HG02623 (cell line): ENCODE results near the gene FCSK.
"Not testable (repeated sequence)": the region's sequence is repeated elsewhere in the genome, so short reads cannot be mapped to it uniquely, and the experiment has no call there.

ENCODE experiments used
- ATAC-seq: cut with Tn5 transposase; IDR thresholded peaks from one replicate; pipeline ENCODE4 v1.9.1; 2021; ENCODE audit warnings: moderate library complexity; ENCODE audit not compliant: unreplicated experiment

Gene FCSK

DNA sequence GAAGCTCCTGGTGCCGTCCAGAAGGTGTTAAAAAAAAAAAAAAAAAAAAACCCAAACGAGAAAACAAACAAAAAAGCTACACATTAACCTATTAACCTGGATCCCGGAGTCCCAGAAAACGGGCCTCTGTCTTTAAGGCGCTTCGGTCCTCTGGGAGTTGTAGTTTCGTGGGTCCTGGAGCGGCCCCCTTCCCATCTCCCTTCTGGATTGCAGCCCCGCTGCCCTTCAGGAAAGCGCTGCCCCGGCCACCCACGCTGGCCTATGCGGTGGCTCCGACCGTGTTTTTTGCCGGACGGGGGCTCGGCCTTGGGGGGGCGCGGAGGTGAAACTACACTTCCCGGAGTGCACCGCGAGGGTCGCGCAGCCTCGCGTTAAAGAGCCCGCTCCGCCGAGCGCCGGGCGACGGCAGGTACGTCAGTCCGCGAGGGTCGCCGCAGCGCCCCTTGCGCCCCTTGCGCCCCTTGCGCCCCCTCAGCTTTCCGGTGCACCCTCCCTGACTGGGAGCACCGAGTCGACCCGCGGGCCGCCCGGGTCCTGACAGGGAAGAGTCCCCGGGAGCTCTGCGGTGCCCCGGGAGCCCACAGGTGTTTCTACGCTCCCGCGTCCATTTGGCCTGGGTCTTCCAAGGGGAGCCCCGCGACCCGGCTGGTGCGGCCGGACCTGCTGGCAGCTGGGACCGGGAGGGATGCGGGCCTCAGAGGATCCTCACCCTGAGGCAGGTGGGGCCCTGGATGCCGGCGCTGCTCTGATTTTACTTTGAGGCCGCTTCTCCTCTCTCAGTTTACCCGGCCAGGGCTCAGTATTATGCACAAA lies at the start of gene FCSK:
FCSK (plus strand) TSS at position 374 of the 813 bp plus-strand sequence. CDS start 8,596 bp downstream, outside the sequence.
- peak; percentile 74 for ATAC-seq

DNA sequence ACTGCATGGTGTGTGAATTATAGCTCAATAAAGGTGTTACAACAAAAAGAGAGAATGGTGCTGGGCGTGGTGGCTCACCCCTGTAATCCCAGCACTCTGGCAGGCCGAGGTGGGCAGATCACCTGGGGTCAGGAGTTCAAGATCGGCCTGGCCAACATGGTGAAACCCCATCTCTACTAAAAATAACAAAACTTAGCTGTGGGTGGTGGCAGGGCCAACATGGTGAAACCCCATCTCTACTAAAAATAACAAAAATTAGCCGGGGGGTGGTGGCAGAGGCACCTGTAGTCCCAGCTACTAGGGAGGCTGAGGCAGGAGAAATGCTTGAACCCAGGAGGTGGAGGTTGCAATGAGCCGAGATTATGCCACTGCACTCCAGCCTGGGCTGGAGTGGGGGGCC lies 48.3 kb upstream of the FCSK start:
- ATAC-seq = not testable (repeated sequence)

DNA sequence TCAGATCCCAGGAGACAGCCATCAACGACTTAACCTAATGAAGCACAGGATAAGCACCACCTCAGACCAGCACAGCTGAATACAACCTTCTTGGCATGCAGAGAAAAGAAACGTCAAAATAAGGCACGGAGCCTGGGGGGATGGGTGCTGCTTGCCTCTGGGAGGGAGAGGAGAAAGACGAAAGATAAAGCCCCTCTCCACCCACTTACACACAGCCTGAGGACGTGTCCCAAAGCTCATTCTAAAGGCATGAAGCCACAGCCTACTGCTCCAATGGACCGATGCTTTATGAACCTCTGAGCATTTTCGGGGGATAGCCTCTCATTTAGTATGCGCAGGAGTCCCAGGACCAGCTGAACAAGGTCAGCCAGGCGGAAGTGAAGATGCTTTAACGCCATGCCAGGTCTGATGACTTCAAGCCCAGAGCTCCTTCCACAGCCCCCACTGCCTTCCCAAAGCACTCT lies 46.6 kb upstream of the FCSK start:
- ATAC-seq = no peak

DNA sequence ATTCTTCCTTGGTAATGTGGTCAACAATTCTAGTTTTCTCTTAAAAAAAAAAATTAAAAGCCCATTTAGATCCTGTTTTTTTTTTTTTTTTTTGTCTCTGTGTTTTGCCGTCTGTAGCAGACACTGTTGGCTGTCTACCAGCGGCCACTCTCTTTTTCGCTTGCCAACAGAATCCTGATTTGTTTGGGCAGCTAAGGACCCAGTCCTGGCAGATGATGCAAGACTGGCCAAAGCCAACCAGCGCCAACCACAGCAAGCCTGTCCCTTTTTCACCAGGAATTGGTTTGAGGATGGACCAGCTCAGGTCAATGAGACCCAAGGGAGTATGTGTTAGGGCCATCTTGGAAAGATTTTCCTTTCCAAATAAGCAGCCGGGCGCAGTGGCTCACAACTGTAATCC lies 43.7 kb upstream of the FCSK start:
- ATAC-seq = no peak

DNA sequence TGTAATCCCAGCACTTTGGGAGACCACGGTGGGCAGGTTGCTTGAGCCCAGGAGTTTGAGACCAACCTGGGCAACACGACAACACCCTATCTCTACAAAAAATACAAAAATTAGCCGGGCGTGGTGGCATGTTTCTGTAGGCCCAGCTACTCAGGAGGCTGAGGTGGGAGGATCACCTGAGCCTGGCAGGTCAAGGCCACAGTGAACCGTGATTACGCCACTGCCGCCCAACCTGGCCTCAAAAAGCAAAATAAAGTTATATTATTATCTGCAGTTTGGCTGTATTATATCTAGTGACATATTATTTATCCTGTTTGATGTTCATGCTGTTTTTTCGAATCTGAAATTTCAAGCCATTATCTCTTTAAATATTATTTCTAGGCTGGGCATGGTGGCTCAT lies 42.0 kb upstream of the FCSK start:
- ATAC-seq = no peak

DNA sequence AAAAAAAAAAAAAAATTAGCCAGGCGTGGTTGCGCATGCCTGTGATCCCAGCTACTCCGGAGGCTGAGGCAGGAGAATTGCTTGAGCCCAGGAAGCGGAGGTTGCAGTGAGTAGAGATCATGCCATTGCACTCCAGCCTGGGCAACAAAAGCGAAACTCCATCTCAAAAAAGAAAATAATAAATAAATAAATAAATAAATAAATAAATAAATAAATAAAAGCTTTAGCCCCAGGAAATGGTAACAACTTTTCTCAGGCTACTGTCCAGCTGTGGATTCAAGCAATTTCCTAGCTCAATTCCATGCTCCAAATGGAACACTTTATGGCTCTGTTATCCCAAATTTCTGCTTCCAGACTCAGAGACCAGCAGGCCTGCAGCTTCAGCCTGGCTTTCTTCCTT lies 40.8 kb upstream of the FCSK start:
- not testable (repeated sequence) for ATAC-seq

DNA sequence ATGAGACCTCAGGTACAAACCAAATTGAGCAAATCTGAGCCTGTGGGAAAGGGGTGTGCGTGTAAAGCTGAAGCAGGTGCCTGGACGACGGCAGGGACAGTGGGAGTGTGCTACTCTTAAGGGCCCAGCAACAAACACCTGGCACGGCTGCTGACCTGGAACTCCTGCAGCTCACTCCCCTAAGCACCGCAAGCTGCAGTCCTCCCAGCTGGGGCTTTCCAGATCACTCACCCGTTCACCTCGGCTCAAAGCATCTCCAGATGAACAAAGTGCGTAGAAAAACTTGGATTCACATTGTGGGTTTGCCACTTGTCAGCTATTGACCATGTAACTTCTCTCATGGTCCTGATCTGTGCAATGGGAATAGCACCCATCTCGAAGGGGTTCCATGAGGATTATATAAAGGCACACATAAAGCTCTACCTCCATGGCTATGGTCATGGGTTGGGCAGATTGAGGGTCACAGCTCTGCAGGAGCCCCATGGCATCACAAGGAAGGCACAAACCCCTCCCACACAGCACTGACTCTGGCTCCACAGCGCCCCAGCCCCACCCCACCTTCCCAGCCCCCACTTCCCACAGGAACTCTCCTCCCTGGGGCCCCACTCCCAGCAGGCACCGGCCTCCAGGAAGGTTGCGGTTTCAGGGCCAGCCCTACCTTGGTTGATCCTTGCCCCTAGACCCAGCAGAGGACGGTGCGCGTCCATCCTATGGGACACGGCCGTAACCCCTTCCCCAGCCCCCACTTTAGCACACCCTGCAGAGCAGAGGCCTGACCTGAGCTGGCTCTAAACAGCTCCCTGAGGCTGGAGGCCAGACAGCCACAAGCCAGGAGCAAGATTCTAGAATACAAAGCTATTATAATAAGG lies 37.4 kb upstream of the FCSK start:
- peak; percentile 66 for ATAC-seq

DNA sequence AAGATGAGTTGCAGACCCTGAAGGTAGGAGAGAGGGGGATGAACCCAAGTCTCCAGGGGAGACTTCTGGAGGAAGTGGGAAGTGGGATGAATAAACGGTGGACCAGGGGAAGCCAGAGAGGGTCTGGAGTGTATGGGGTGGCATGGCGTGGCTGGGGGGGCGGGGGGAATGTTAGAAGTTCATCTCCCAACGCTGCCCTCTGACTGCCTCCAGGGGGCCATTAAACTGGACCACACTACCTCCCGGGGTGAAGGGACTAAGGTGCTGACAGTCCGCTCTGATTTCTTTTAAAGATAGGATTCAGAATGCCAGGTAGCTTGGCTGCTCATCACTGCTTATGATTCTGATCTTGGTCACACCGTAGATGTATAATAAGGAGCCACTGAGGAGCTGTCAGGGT lies 36.7 kb upstream of the FCSK start:
- ATAC-seq = no peak

DNA sequence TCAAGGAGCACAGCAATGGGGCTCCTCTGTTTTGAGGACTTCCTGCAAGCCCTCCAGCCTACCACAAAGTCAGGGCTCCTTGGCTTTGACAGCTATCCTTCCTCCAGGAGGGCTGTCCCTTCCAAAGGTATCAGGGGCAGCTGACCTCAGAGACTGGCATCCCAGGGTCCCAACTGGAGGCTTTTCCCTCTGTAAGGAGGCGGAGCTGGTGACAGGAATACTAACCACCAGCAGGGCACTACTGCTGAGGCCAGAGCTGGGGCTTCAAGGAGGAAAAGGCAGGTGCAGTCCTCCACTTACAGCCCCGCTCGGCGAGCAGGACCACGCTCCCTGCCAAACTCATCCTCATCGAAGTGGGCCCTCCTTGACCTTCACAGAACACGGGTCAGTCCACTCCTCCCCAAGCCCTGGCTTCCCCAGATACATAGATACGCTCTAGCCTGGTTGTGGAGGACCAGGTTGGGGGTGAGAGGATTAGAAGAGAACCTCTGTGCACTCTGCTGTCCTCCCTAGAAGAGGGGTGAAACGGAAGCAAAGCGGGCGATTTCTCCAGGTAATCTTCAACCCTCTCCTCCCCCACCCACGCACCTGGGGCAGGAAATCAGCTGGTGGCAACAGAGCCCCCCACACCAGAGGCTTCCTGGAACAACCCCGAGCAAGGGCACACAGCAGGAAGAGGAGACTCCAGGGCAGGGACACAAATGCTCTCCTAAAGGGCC lies 36.0 kb upstream of the FCSK start:
- ATAC-seq = no peak

DNA sequence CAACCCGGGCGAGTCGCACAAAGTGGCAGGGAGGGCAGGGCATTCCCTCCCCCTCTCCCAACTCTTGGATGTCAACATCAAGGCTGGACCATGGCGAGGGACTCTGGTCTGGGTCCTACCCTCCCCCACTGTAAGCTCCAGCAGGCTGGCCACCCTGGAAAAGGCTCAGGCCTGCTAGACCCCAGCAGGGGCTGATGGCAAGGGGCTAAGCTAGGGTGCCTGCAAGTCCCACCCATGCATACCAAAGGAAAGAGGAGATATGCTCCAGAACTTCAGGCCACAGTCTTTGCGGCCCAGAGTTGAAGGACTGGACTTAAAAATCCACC lies 35.4 kb upstream of the FCSK start:
- no peak for ATAC-seq

DNA sequence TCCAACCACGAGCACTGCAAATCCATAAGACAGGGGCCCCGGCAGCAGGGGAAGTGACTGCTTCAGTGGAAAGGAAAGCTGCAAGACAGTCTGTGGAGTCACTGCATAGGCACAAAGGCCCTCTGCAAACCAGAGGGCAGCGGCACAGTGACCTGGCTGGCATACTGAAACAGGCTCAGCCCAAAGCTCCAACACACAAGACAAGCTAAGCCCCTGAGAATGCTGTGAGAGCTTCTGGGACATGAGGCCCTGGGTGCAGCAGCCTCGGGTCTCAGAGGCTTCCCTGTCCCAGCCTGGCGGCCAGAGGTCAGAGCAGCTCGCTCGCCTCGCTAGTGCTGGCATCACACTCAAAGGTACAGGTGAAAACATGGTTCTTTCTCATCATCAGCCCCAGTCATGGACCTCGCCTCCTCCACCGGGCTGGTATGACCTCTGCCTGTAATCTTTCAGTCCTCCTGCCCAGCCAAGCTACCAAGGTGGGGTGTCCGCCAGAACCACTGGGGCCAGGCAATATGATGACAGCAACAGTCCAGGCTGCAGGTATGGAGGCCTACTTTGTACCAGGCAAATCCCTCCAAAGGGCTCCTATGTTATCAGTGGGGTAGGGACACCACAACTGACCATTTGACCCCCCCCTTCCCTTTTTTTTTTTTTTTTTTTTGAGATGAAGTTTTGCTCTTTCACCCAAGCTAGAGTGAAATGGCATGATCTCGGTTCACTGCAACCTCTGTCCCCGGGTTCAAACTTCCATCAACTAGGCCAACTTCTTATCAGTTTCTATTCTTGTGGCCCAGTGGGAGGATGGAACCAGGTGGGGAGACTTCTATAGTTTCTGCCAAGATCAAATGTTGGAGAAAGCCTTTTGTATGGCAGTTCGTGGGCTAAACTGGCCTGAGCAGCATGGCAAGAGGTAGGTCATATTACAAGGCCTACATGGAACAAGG lies 34.7 kb upstream of the FCSK start:
- no peak for ATAC-seq

DNA sequence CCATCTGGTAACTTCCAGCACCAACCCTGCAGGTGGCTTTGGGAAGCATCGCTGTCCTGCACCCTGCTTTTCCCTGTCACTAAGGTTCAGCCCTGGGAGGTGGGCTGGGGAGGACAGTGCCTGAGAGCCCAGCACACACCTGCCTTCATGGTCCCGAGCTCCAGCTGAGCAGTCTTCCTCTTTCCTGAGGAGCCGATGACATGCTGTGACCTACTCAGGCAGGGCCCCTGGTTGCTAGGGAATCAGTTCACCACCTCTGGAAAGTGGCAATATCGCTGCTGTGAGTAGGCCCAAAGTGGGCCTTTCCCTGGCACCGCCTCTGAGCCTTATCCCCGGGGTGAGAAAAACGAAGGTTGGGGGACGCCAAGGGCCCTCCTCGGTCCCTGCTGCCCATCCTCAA lies 33.4 kb upstream of the FCSK start:
- no peak for ATAC-seq

DNA sequence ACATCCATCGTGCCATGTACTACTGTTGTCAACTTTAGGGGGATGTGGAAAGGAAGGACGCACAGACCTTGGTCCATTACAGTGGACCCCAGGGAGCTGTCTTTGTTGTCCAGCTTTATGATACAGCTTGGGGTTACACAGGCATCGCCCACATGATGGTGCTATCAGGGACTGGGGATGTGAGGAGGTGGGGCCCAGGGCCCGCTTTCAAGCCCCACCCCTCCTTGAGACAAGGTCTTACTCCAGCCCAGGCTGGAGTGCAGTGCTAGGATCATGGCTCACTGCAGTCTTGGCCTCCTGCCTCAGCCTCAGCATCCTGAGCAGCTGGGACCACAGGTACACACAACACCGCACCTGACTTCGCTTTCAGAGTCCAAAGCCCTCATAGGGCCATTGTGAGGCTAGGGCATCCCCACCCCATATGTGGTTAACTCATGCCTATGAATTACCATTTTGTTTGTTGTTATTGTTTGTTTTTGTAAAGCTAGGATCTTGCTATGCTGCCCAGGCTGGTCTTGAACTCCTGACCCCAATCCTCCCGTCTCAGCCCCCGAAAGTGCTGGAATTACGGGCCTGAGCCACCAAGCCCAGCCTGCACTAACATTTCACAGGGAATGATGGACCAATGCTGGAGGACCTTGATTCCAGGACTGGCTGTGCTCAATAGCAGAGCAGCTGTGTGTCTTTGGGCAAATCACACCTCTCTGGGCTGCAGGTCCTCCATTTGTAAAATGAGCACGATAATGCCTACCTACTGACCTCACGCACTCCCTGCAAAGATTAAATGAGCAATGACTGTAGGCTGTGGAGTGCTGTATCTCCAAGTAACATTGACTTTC lies 32.7 kb upstream of the FCSK start:
- ATAC-seq = no peak

DNA sequence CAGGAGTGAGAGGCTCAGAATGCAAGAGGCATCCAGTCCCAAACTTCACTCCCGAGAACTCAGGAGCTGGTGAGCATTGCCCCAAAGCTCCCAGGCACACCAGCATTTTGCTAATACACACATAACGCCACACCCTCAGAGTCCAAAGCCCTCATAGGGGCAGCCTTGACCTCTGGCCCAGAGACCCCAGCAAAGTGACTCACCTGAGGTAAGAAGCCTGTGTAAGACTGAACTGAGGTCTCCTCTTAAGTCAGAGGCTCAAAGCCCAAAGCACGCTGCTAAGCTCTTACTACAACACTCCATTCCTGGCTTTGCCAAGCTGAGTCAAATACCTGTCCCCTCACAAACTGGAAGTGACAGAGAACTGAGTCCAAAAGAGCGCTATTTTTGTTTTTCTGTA lies 31.9 kb upstream of the FCSK start:
- ATAC-seq = no peak

DNA sequence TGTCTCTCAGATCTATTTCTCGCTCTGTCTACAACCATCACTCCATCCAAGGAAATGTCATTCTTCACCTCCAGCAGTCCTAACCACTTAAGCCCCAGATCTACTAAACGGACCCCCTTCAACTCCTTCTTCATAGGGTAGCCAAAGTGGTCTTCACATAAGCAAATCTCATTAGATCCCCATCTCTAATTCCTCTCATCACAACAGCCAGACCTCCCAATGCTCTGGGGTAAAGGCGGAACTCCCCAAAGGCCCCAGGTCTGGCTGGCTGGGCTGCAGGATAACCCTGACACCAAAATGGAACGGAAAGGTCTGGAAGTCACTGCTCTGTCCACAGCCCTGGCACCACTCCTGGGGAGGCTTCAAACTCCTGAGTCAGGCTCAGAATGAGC lies 26.6 kb upstream of the FCSK start:
- ATAC-seq = no peak

DNA sequence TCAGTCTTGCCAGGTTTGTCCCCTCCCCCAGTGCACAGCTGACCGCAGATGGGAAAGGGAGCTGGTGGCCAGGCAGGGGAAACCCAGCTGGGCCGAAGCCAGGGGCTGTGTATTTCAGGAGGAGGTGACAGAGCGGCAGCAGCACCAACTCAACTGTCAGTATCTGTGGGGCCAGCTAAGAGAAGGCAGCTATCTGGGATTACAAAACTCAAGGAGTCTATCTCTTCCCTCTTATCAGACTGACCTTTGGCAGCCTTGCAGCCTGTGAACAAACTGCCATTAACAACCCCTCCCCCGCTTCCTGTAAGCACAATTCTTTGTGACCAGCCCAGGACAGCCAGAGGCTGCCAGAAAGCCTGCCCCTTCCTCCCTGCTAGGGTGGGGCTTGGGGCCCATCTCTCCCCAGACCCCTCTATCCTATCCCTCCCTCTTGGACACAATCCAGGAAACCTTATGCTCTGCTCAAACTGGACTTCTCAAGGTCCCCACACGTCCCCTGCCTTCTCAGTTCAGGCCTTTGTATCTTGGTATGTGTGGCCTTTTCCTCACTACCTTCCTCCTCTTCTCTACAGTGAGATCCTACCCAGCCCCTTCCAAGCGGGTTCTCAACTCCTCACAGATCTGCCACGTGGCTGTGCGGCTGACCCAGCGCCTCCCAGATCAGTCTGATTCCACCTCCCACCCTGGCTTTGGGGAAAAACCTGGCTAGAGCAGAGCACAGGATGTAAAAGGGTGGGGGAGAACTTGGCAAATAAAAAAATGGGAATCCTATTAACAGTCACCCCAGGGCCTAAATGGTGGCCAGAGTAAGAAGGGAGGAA lies 26.0 kb upstream of the FCSK start:
- ATAC-seq = peak; percentile 30

DNA sequence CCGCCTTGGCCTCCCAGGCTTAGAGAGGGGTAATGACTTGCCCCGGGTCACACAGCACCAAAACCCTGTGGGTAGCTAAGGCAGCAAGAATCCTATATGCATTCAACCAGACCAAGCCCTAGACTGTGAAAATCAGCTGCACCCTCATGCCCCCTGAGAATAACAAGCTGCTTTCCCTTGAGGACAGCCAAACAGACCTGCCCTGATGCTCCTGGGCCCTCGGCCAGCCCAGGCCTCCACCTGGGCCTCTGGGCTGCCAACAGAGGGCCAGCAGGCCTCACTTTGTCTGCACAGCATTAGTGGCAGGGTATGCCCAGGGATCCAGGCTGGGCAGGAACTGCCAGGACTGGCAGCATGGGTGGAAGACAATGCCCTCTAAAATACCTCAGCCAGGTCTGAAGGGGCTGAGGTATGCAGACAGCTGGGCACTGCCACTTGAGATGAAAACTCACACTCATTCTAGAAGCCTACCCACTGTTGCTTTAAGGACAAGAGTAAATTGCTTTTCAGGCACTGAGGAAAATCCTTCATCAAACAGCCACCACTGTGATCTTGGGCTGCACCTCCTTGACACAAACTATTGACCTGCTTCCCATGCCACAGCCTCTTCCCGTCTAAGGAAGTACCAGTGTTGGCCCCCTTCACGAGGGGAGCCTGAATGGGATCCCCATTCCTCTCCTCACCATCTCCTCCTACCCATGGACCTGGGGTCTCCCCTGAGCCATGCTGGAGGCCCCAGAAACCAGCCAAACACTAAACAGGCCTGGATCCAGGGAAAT lies 24.3 kb upstream of the FCSK start:
- no peak for ATAC-seq
